ENCODE results near the gene PUM1. TPM values are rescaled to one million over a fixed set of nuclear protein-coding genes. Genes with fewer than 3 reads are reported as not detected.
"Not testable (repeated sequence)": the region's sequence is repeated elsewhere in the genome, so short reads cannot be mapped to it uniquely, and the experiment has no call there.

PUM1 gene
- total RNA-seq, 4 donors from 2014 or later: 83.2 to 118 (median 106) TPM

DNA sequence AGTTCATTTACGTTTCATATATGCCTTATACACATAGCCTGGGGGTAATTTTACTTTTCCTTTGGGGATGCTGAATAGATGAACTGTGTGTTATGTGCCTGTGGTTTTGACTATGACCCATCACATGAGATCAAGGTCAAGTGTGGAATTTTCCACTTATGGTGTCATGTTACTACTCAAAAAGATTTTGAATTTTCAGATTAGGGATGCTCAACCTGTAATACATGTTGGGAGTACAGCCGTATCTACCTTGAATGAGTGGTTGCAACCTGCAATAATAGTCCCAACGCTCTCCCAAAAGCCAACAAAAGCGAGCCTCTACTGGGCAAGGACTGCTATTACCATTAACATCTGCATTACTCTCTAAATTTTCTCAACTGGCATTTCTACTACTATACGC lies 88.4 kb downstream of the PUM1 start:
- TF ChIP-seq POLR2A (IDR thresholded peaks at IDR 0.05): no peak
- TF ChIP-seq, protein P1, sequence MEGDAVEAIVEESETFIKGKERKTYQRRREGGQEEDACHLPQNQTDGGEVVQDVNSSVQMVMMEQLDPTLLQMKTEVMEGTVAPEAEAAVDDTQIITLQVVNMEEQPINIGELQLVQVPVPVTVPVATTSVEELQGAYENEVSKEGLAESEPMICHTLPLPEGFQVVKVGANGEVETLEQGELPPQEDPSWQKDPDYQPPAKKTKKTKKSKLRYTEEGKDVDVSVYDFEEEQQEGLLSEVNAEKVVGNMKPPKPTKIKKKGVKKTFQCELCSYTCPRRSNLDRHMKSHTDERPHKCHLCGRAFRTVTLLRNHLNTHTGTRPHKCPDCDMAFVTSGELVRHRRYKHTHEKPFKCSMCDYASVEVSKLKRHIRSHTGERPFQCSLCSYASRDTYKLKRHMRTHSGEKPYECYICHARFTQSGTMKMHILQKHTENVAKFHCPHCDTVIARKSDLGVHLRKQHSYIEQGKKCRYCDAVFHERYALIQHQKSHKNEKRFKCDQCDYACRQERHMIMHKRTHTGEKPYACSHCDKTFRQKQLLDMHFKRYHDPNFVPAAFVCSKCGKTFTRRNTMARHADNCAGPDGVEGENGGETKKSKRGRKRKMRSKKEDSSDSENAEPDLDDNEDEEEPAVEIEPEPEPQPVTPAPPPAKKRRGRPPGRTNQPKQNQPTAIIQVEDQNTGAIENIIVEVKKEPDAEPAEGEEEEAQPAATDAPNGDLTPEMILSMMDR (IDR thresholded peaks at IDR 0.05): no peak
- 79 to 85% methylated on average over 5 of the region's 5 CpGs for WGBS, 2 donors
- intact Hi-C loops (cut with DNase I; ENCODE audit: low total_unique reads): no loop called here
- DNase-seq (ENCODE audit: low spot score in 2 of 2): no peak
- H3K4me3 ChIP-seq (ENCODE audit: low read depth, poor library complexity, severe bottlenecking): no peak overlapping the region

DNA sequence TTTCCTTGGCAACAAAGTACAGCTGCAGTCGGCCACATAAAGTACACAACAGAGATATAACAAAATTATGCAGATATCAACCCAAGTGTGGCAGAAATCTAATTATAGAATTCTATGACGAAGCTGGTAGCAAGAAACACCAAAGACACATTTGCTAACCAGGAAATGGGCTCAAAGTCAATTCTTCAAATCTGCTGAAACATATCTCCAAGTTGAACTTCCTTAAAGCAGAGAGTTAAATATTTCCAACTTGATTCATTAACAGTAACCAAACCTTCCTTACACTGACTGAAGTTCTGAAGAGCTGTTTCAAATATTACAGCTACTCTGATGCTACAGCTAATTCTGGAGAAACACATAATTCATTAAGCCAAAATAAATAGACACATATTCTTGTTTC lies 89.4 kb downstream of the PUM1 start:
- no peak for DNase-seq (ENCODE audit: low spot score in 2 of 2)
- no peak for TF ChIP-seq POLR2A (IDR thresholded peaks at IDR 0.05)
- TF ChIP-seq, protein P1 (IDR thresholded peaks at IDR 0.05): no peak
- intact Hi-C loops (cut with DNase I; ENCODE audit: low total_unique reads): no loop called here
- no peak overlapping the region for H3K4me3 ChIP-seq (ENCODE audit: low read depth, poor library complexity, severe bottlenecking)
- WGBS, 2 donors: 15 to 20% methylated on average over 2 of the region's 2 CpGs

DNA sequence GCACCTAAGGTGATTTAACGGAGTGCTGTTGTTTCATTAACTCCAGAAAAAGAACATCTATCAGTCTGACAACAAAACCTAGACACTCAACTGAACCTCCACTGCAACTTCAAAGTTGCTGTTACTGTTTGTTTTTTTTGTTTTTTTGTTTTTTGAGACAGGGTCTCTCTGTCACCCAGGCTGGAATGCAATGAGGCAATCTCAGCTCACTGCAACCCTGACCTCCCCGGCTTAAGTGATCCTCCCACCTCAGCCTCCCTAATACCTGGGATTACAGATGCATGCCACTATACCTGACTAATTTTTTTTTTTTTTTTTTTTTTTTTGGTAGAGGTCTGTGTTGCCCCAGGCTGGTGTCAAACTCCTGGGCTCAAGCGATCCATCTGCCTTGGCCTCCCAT lies 90.3 kb downstream of the PUM1 start:
- TF ChIP-seq POLR2A (IDR thresholded peaks at IDR 0.05): no peak
- TF ChIP-seq, protein P1 (IDR thresholded peaks at IDR 0.05): no peak
- H3K4me3 ChIP-seq (ENCODE audit: low read depth, poor library complexity, severe bottlenecking): no peak overlapping the region
- 94% methylated on average over 3 of the region's 3 CpGs for WGBS, 2 donors
- intact Hi-C loops (cut with DNase I; ENCODE audit: low total_unique reads): no loop called here
- DNase-seq (ENCODE audit: low spot score in 2 of 2): no peak

DNA sequence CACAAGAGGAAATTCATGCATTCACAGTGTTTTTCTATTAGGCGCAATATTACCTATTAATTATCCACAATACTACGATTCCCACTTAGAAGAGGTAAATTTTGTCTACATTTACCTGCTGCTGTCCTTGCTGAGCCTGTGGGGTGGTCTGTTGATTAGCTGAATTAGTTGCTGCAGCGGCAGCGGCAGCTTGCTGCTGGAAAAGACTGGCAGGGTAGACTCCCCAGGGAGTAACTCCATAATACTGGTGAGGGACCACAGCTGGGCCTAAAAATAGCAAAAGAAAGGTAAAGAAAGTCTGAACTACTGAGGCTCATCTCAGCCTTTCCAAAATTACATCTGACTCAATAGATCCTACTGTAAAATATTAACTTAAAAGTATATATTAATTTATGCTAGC lies 91.0 kb downstream of the PUM1 start:
- intact Hi-C loops (cut with DNase I; ENCODE audit: low total_unique reads): no loop called here

DNA sequence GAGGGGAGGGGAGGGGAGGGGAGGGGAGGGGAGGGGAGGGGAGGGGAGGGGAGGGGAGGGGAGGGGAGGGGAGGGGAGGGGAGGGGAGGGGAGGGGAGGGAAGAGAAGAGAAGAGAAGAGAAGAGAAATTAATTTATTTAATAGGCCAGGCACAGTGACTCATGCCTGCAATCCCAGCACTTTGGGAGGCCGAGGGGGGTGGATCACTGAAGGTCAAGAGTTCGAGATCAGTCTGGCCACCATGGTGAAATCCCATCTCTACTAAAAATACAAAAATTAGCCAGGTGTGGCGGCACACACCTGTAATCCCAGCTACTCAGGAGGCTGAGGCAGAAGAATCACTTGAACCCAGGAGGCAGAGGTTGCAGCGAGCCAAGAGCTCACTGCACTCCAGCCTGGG lies 93.2 kb downstream of the PUM1 start:
- DNase-seq (ENCODE audit: low spot score in 2 of 2); intact Hi-C loops (cut with DNase I; ENCODE audit: low total_unique reads); H3K4me3 ChIP-seq (ENCODE audit: low read depth, poor library complexity, severe bottlenecking): not testable (repeated sequence)
- WGBS, 2 donors: 78 to 92% methylated on average over 4 of the region's 4 CpGs

More for the DNA sequence above, 91.0 kb downstream of the PUM1 start:
- DNase-seq (ENCODE audit: low spot score in 2 of 2): no peak
- TF ChIP-seq, protein P1 (IDR thresholded peaks at IDR 0.05): no peak
- no peak for TF ChIP-seq POLR2A (IDR thresholded peaks at IDR 0.05)
- no peak overlapping the region for H3K4me3 ChIP-seq (ENCODE audit: low read depth, poor library complexity, severe bottlenecking)
- WGBS, 2 donors: 88 to 92% methylated on average over 4 of the region's 4 CpGs

DNA sequence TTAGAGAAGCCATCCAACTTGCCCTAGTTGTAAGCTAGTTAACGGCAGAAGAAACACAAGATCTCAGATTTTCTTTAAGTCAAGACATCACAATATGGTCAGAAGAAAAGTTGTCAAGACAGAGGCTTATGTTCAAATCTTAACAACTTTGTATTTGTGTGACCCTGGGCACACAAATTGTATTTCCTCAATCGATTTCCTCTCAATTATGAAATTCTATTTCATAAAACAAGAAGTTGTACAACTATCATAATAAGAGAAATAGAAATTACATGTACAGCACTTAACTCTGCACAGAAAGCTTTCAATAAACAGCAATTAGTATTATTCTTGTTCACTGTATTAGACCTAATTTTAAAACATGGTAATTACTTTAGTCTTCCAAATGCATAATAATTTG lies 94.0 kb downstream of the PUM1 start:
- WGBS, 2 donors: 79 to 83% methylated on average over 2 of the region's 2 CpGs
- TF ChIP-seq, protein P1 (IDR thresholded peaks at IDR 0.05): no peak
- TF ChIP-seq POLR2A (IDR thresholded peaks at IDR 0.05): no peak
- DNase-seq (ENCODE audit: low spot score in 2 of 2): no peak
- no peak overlapping the region for H3K4me3 ChIP-seq (ENCODE audit: low read depth, poor library complexity, severe bottlenecking)
- intact Hi-C loops (cut with DNase I; ENCODE audit: low total_unique reads): no loop called here

Measured in lower leg skin (tissue), 4 donors.